H1 (cell line): ENCODE results near the gene CAVIN1. TPM values are rescaled to one million over a fixed set of nuclear protein-coding genes. Genes with fewer than 3 reads are reported as not detected.

Source experiments
- CTCF ChIA-PET: fragments of 300-600 bp; sonication (Branson Sonifier 250); formaldehyde crosslinking; loops from one replicate; lab custom pipeline; 2021; ENCODE audit not compliant: partially characterized antibody; lab: Charles Lee
- POLR2A ChIA-PET: fragments of 300-600 bp; sonication (Branson Sonifier 250); formaldehyde crosslinking; loops from one replicate; lab custom pipeline; 2021; ENCODE audit warnings: inconsistent platforms; ENCODE audit not compliant: partially characterized antibody; lab: Charles Lee
- DNase-seq, 2 experiments: peaks; one replicate each; pipeline versions ENCODE4 v3.0.0 to v3.0.0-alpha.2; 2010 to 2022; ENCODE audit warnings: low spot score in 2 of 2, low read depth in 1 of 2, mixed read lengths in 1 of 2
- FAIRE-seq: peaks from 2 replicates; lab custom pipeline; 2011; peaks lifted over from hg19 to GRCh38; lab: Jason Lieb, UNC
- H2AFZ ChIP-seq: 2 replicates; pipeline ENCODE4 v1.8.1; 2012; ENCODE audit warnings: low read length, inconsistent platforms
- H2AK5ac ChIP-seq: 2 replicates; pipeline ENCODE4 v1.6.1; 2013; ENCODE audit warnings: low read depth, low read length
- H2BK120ac ChIP-seq: replicated peaks from 2 replicates; pipeline ENCODE3; 2013; ENCODE audit warnings: low read depth, low read length, inconsistent platforms
- H2BK12ac ChIP-seq: 2 replicates; pipeline ENCODE4 v1.6.1; 2013; ENCODE audit warnings: low read depth, low read length
- H2BK15ac ChIP-seq: 2 replicates; pipeline ENCODE4 v1.6.1; 2013; ENCODE audit warnings: low read length
- H2BK20ac ChIP-seq: 2 replicates; pipeline ENCODE4 v1.6.1; 2013; ENCODE audit warnings: low read length
- H2BK5ac ChIP-seq: 2 replicates; pipeline ENCODE4 v1.6.1; 2013; ENCODE audit warnings: low read depth, low read length
- H3K14ac ChIP-seq: 2 replicates; pipeline ENCODE4 v1.6.1; 2013; ENCODE audit warnings: inconsistent platforms; ENCODE audit not compliant: insufficient read length
- H3K18ac ChIP-seq: 2 replicates; pipeline ENCODE4 v1.6.1; 2013; ENCODE audit warnings: low read length; ENCODE audit errors: extremely low read depth
- H3K23ac ChIP-seq: 2 replicates; pipeline ENCODE4 v1.6.1; 2013; ENCODE audit warnings: inconsistent platforms; ENCODE audit not compliant: insufficient read length
- H3K23me2 ChIP-seq: 2 replicates; pipeline ENCODE4 v1.6.1; 2013; ENCODE audit warnings: low read depth, low read length
- H3K27ac ChIP-seq: 2 replicates; pipeline ENCODE4 v1.6.1; 2011; ENCODE audit warnings: low read depth, low read length, inconsistent platforms
- H3K27me3 ChIP-seq, 4 experiments: replicated peaks in 1 of 4; 1 replicate in 1 of 4; 2 replicates in 3 of 4; pipeline versions ENCODE4 v1.6.1 to v1.8.1; 2011 to 2013; ENCODE audit warnings: low read length in 3 of 4, mild to moderate bottlenecking in 3 of 4, inconsistent platforms in 2 of 4, mixed read lengths in 2 of 4, moderate library complexity in 1 of 4; ENCODE audit not compliant: control insufficient read depth in 3 of 4, insufficient read depth in 3 of 4; ENCODE audit errors: extremely low read depth in 1 of 4
- H3K36me3 ChIP-seq, 4 experiments: 2 replicates each; pipeline versions ENCODE4 v1.6.1 to v1.8.1; 2011 to 2013; ENCODE audit warnings: mild to moderate bottlenecking in 4 of 4, low read length in 3 of 4, moderate library complexity in 2 of 4, control low read depth in 1 of 4, inconsistent platforms in 1 of 4; ENCODE audit not compliant: insufficient read depth in 4 of 4, control insufficient read depth in 2 of 4
- H3K4ac ChIP-seq: replicated peaks from 2 replicates; pipeline ENCODE3; 2013; ENCODE audit warnings: low read length, low read depth, mixed read lengths, inconsistent platforms; ENCODE audit not compliant: insufficient read length
- H3K4me1 ChIP-seq, 4 experiments: replicated peaks in 1 of 4; 1 replicate in 1 of 4; 2 replicates in 3 of 4; pipeline versions ENCODE4 v1.6.1 to v1.8.1; 2011 to 2013; ENCODE audit warnings: low read length in 3 of 4, inconsistent platforms in 2 of 4, mixed read lengths in 1 of 4; ENCODE audit not compliant: insufficient read depth in 4 of 4, control insufficient read depth in 3 of 4
- H3K4me2 ChIP-seq, 2 experiments: 2 replicates each; pipeline versions ENCODE4 v1.6.1 to v1.8.1; 2011 to 2013; ENCODE audit warnings: low read depth in 2 of 2, low read length in 2 of 2, control low read depth in 1 of 2, inconsistent platforms in 1 of 2, mild to moderate bottlenecking in 1 of 2; ENCODE audit not compliant: insufficient read depth in 1 of 2
- H3K4me3 ChIP-seq, 4 experiments: fragments of 200-600, 300-600 bp in 1 of 4; sonication (generic), shearing (Covaris generic), sonication (Bioruptor Twin) in 1 of 4; 2 replicates each; pipeline versions ENCODE4 v1.5.1 to v1.8.1; 2011 to 2016; ENCODE audit warnings: low read length in 4 of 4, low read depth in 3 of 4, control low read depth in 2 of 4, inconsistent platforms in 2 of 4, mild to moderate bottlenecking in 2 of 4, mixed read lengths in 1 of 4, moderate library complexity in 1 of 4; ENCODE audit not compliant: insufficient read depth in 2 of 4; ENCODE audit errors: extremely low read depth in 1 of 4
- H3K56ac ChIP-seq: replicated peaks from 2 replicates; pipeline ENCODE3; 2013; ENCODE audit warnings: low read depth, mild to moderate bottlenecking, mixed read lengths, low read length, inconsistent platforms; ENCODE audit not compliant: insufficient read length
- H3K79me1 ChIP-seq: 2 replicates; pipeline ENCODE4 v1.6.1; 2013; ENCODE audit warnings: low read depth, low read length, control low read depth
- H3K79me2 ChIP-seq, 2 experiments: 2 replicates each; pipeline versions ENCODE4 v1.6.1 to v1.8.1; 2012 to 2013; ENCODE audit warnings: low read length in 2 of 2, mild to moderate bottlenecking in 2 of 2, inconsistent platforms in 1 of 2; ENCODE audit not compliant: insufficient read depth in 2 of 2, control insufficient read depth in 1 of 2
- H3K9ac ChIP-seq, 4 experiments: replicated peaks in 1 of 4; 1 replicate in 1 of 4; 2 replicates in 3 of 4; pipeline versions ENCODE4 v1.6.1 to v1.8.1; 2011 to 2013; ENCODE audit warnings: low read depth in 3 of 4, low read length in 3 of 4, control low read depth in 2 of 4, mild to moderate bottlenecking in 2 of 4, moderate library complexity in 2 of 4, inconsistent platforms in 1 of 4; ENCODE audit errors: extremely low read depth in 1 of 4
- H3K9me3 ChIP-seq, 2 experiments: 2 replicates each; pipeline versions ENCODE4 v1.6.1 to v1.8.1; 2012 to 2013; ENCODE audit warnings: mild to moderate bottlenecking in 2 of 2, moderate library complexity in 2 of 2, control low read depth in 1 of 2, inconsistent platforms in 1 of 2, low read depth in 1 of 2, low read length in 1 of 2, mixed read lengths in 1 of 2; ENCODE audit not compliant: insufficient read depth in 2 of 2
- H4K20me1 ChIP-seq, 2 experiments: replicated peaks in 1 of 2; 2 replicates each; pipeline versions ENCODE3 to v1.8.1; 2011 to 2013; ENCODE audit warnings: inconsistent platforms in 2 of 2, low read length in 2 of 2, mild to moderate bottlenecking in 1 of 2; ENCODE audit not compliant: insufficient read depth in 2 of 2, control insufficient read depth in 1 of 2
- H4K5ac ChIP-seq: 2 replicates; pipeline ENCODE4 v1.6.1; 2013; ENCODE audit warnings: low read length, low read depth, mixed read lengths, inconsistent platforms; ENCODE audit not compliant: insufficient read length
- H4K8ac ChIP-seq: 2 replicates; pipeline ENCODE4 v1.8.0; 2013; ENCODE audit warnings: mild to moderate bottlenecking, moderate library complexity, low read length, inconsistent platforms; ENCODE audit not compliant: insufficient read depth; ENCODE audit errors: extremely low read depth
- H4K91ac ChIP-seq: replicated peaks from 2 replicates; pipeline ENCODE3; 2013; ENCODE audit warnings: low read length, mixed read lengths, inconsistent platforms; ENCODE audit not compliant: insufficient read length
- ATF2 ChIP-seq: IDR thresholded peaks from 2 replicates; pipeline ENCODE4 v1.6.1; 2012; ENCODE audit warnings: low read length, inconsistent platforms
- SIN3A ChIP-seq, 2 experiments: IDR thresholded peaks in 1 of 2; conservative IDR thresholded peaks in 1 of 2; 2 replicates each; pipeline ENCODE4 v1.6.1; 2011 to 2012; ENCODE audit warnings: low read length in 2 of 2, improper control_type of control experiment in 1 of 2, low read depth in 1 of 2, mild to moderate bottlenecking in 1 of 2
- SP4 ChIP-seq: IDR thresholded peaks from 2 replicates; pipeline ENCODE4 v1.6.1; 2012; ENCODE audit warnings: low read length, inconsistent platforms
- SRF ChIP-seq: IDR thresholded peaks from 2 replicates; pipeline ENCODE4 v1.6.1; 2011; ENCODE audit warnings: mild to moderate bottlenecking, low read depth, low read length, moderate library complexity
- WGBS, 2 experiments: shearing (Covaris generic) in 1 of 2; methylation state at CpG; one replicate each; pipeline versions ENCODE4 v1.1.6 to v1.1.7; 2013 to 2015; ENCODE audit warnings: low lambda C conversion rate in 2 of 2, mixed read lengths in 2 of 2, inconsistent platforms in 1 of 2, low coverage in 1 of 2, missing lambda C conversion rate in 1 of 2; ENCODE audit not compliant: insufficient replicate concordance in 2 of 2, insufficient coverage in 1 of 2, insufficient read length in 1 of 2; ENCODE audit errors: extremely low coverage in 1 of 2, missing lambda C conversion rate in 1 of 2; 5-methylcytosine and 5-hydroxymethylcytosine counted together
- polyA plus RNA-seq, 7 experiments: library from polyadenylated mRNA; depleted of rRNA in 3 of 7; stranded (reverse) in 5 of 7; unstranded in 2 of 7; fragments of >200 nt in 5 of 7; fragments of 200-250 nt in 2 of 7; gene quantifications; 1 replicate in 5 of 7; 2 replicates in 1 of 7; 4 replicates in 1 of 7; pipeline versions ENCODE4 v1.2.1 to v1.2.3, GENCODE V29; 2011 to 2013; ENCODE audit warnings: missing spikeins in 2 of 7, mixed read lengths in 2 of 7
- total RNA-seq: library from RNA; stranded (reverse); fragmentation: NEBNext Ultra II Directional; extraction: Animal tissue kit (Norgen Biotek cat#: 25700); gene quantifications from 2 replicates; pipeline ENCODE4 v1.2.1, GENCODE V29; 2021

CAVIN1 gene
- total and polyA plus RNA-seq, 2 of the 8 experiments (the other 6 are each of a cell fraction or from before 2014, with no cell fraction given): 16.2 to 41.6 TPM

- no peaks in the 10 kb centered on the region for H3K79me2 ChIP-seq
- H3K23me2 ChIP-seq: no peaks in the 10 kb centered on the region
- no peaks in the 10 kb centered on the region for H4K20me1 ChIP-seq
- no peaks in the 10 kb centered on the region for H3K27me3 ChIP-seq
- no peaks in the 10 kb centered on the region for H3K79me1 ChIP-seq
- H3K14ac ChIP-seq: no peak overlapping the region
- no peak for DNase-seq
- H2BK20ac ChIP-seq: no peak overlapping the region
- H3K36me3 ChIP-seq: no peaks in the 10 kb centered on the region
- H2BK12ac ChIP-seq: no peak overlapping the region
- no peak overlapping the region for H2BK5ac ChIP-seq
- TF ChIP-seq SRF (no peak), ATF2 (no peak), SIN3A (conservative IDR thresholded peaks at IDR 0.05 in 1 of 2, IDR thresholded peaks at IDR 0.05 in 1 of 2; ENCODE audit: low read depth in 1 of 2, low read length in 2 of 2) (no peak), SP4 (no peak)
- no peak overlapping the region for H2BK15ac ChIP-seq
- H2AFZ ChIP-seq: no peak overlapping the region
- CTCF ChIA-PET: interaction anchor here (0.6 to 23.6 kb wide), 5 partner anchors 10 to 75 kb away, joined by 3 to 542 read pairs (median 3); no protein-coding TSS in a partner anchor
- H3K9me3 ChIP-seq: no peaks in the 10 kb centered on the region
- H3K9ac ChIP-seq: no peak overlapping the region
- H2BK120ac ChIP-seq: no peak overlapping the region
- H3K4me3 ChIP-seq: no peak overlapping the region
- H3K56ac ChIP-seq: no peak overlapping the region
- WGBS, 2 experiments: 97% methylated on average over 3 of the region's 4 CpGs; no CpG with 5 or more reads in 1 of the 2 experiments
- H3K18ac ChIP-seq: no peak overlapping the region
- H3K4me2 ChIP-seq: no peak overlapping the region
- no peak overlapping the region for H4K91ac ChIP-seq
- no peak overlapping the region for H3K27ac ChIP-seq
- FAIRE-seq: no peak
- POLR2A ChIA-PET: interaction anchor here (1.3 kb wide), 1 partner anchor 29 kb away, joined by 3 read pairs; no protein-coding TSS in a partner anchor
- no peak overlapping the region for H3K23ac ChIP-seq
- no peak overlapping the region for H4K5ac ChIP-seq
- no peak overlapping the region for H4K8ac ChIP-seq
- no peak overlapping the region for H3K4ac ChIP-seq
- peaks cover 0 to 5% (median under 1%) of the 10 kb centered on the region in 4 experiments; a peak in 2 of 7 replicates for H3K4me1 ChIP-seq
- H2AK5ac ChIP-seq: no peak overlapping the region
Observed at GRCh38 chr17:42394838-42395237, 28.2 kb downstream of the CAVIN1 start.
